Measurements from ENCODE around the gene PRR30.

Gene PRR30

DNA sequence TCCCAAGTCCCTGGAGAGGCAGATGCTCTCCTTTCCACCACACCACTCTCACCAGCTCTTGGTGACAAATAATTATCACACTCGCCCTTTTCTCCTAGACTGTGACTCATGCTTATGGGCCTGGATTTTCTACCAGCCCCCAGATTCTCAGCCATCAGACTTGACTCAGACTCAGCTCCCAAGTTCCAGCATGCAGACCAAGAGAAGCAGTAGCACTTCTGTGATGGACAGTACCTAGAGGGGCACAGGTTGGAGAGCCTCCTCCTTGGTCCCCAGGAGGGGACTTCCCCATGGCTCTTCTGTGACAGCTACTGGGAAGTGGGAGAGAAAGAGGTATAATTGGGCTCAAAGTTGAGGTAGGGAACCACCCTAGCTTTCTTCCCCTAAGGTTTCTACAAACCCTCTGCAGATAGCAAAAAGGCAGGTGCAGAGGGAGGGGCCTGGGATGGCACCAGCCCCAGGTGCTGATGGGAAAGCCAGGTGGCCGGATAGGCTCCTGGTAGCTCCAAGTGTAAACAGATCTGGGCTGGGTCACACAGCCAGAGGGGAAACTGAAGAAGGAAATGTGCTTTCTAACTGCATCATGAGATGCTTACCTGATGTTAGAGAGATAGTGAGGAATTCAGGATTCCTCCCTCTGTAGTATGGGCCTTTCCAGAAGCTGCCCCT, 13.7 kb upstream of the PRR30 start:
- DNase-seq, result no peak

DNA sequence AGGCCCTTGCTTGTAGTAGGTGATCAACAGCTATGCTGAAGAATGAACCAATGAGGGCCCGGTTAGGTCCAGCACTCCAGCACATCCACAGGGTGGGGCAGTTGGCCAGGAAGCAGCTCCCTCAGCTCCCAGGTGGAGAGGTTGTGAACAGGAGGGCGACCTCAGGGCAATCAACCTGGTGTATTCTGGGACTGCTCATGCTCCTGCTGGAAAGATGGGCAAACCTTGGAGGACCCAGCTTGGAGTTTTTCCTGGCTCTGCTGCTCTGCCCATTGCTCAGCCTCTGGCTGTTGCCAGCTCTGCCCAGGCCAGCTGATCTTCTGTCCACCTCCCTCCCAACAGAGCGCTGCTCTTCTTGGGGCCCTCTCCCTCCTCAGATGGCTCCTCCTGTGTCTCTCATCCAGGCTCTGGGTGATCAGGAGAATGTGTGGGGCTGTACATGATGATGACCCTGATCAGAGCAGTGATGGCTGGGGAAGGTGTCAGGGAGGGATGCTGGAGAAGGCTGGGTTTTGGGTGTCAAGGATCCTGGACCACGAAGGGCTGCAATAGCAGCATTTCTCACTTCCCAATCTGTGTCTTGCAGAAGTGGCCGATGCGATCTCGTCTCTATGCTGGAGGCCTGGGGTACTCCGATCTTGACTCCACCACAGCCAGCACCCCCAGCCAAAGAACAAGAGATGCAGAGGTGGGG, 13.0 kb upstream of the PRR30 start:
- DNase-seq, result no peak

DNA sequence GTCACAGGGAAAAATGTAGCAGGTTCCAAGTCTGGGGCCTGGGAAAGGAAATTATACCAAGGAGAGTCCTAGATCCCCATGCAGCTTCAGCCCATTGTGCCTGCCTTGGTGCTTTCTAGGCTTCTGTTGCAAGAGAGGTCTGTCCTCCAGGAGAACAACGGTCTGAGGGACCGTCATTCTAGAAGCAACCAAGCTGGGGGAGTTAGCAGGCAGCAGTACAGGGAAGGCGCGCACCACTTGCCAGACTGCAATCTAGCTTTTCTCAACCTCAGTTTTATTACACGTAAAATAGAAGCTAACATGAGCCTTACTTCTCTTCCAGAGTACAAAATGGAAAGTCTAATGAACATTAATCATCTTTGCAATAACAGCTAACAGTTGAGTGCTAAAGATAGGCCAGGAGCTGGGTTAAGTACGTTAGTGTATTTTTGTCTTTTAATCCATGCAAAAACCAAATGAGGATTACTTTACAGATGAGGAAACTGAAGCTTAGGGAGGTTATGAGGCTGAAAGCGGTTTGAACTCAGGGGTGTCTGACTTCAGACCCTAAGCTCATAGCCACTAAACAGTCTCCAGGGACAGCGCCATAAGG, 11.5 kb upstream of the PRR30 start:
- no peak for DNase-seq

DNA sequence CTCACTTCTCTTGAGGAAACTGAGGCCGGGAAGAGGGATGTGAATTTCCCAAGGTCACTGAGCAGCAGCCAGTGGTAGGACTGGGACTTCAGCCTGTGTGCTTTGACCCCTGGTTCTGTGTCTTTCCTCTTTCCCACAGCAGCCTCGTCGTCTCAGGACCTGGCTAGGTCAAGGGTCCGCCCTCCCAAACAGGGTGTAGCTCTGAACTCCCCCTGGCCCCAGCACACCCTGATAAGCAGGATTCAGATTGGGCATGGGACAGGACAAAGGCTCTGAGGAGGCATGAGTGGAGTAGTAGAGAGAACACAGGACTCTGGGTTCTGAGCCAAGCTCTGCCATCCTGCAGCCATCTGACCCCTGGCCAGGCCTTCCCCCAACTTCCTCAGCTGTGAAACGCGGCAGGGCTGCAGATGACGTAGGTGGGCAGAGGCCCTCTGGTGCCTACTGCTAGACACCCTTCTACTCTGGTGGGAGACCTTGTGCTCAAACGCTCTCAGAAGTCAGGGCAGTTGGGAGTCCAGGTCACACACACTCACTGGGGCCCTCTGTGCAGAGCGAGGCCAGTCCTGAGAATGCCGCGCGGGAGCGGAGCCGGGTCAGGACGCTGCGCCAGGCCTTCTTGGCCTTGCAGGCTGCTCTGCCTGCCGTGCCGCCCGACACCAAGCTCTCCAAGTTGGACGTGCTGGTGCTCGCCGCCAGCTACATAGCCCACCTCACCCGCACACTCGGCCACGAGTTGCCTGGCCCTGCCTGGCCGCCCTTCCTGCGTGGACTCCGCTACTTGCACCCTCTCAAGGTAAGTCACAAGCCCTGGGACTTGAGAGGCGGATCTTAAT, 10.6 kb upstream of the PRR30 start:
- DNase-seq, result no peak

DNA sequence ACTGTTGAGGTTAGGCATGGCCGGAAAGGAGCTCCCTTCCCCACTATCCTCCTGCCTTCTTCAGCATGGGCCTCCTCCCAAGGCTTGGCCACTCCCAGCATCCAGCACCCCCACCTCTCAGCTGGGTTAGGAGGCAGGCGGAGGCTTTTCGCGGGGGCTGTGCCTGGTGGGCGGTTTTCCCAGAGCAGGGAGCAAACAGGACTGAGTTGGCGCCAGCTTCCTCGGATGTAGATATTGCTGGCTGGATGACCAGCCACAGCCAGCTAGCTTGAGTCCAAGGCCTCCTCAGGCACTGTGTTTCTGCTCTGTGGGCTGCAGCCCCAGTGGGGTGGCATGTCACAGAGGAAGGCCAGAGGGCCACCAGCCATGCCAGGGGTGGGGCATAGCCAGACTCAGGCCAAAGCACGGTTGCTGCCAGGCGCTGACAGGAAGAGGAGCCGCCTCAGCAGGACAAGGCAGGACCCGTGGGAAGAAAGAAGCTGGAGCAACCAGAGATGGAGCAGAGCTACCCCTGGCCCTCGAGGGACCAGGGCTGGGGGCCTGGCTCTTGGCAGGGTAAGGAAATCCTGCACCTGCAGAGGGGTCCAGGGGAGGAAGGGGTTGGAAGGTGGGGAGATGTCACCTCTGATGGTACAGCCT, 9.7 kb upstream of the PRR30 start, which contains the start of gene TCF23:
TSS of gene TCF23 (plus strand) at position 204 of the 639 bp plus-strand sequence. CDS start at position 334, 130 bp downstream.
- no peak for DNase-seq

DNA sequence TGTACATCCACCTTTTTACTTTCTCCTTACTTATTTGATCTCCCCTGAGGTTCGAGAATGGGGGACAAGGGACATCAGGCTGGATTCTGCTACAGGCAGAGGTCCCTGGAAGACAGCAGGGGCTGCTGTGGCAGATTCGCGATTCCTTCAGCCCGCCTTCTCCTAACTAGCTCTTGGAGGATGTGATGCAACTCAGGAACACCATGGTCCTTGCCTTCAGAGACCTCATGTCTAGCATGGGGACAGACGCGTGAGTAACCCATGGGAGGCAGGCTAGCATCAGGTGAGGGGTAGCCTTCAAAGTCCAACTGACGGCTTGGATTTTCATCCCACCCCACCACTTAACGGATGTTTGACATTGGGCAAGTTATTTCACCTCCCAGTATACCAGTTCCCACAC, 8.7 kb upstream of the PRR30 start:
- DNase-seq, result no peak

DNA sequence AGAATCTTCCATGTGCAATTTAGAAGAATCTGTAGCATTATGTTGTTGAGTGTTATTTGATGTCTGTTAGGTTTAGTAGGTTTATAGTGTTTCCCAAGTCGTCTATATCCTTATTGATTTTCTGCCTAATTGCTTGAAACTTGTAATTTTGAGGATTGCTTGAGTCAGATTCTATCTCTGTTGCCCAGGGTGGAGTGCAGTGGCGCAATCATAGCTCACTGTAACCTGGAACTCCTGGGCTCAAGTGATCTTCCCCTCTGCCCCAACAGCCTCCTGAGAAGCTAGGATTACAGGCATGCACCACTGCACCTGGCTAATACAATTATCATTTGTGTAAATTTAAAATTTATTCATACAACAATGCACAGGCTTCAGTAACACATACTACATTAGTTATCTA, 6.5 kb upstream of the PRR30 start:
- no peak for DNase-seq

DNA sequence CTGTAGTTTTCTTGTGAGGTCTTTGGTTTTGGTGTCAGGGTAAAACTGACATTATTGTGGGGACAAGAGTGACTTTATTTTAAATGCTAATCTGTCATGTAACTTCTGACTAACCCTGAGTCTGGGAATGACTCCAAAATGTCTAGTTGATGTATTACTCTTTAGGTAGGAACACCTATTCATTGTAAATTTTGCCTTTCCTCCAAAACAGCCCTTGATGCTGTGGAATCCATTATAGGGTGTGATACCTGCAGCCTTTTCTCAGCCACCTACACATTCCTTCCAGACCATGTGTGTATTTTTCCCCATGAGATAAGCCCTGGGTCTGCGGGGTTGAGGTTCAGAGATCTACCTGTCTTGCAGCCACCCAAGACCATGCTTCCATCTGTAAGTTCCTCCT, 4.1 kb upstream of the PRR30 start:
- DNase-seq, result no peak

DNA sequence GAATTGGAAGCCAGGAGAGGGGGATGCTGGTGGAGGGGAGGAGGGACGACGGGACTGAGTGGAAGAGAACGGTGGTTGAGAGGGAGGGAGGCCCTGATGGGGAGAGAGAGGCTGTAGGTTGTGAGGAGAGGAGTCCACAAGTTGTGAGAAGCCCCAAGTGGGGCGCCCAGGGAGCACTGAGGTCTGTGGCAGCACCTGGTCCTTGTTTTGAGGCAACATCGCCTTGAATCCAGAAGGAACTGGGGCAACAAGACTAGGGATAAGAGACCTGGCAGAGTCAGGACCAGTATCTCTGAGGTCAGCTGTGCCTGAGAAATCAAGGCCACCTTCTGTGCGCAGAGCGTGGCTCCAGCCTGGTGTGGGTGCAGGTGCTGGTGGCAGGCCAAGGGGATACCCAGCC, 1.1 kb downstream of the PRR30 start:
- DNase-seq, result no peak

DNA sequence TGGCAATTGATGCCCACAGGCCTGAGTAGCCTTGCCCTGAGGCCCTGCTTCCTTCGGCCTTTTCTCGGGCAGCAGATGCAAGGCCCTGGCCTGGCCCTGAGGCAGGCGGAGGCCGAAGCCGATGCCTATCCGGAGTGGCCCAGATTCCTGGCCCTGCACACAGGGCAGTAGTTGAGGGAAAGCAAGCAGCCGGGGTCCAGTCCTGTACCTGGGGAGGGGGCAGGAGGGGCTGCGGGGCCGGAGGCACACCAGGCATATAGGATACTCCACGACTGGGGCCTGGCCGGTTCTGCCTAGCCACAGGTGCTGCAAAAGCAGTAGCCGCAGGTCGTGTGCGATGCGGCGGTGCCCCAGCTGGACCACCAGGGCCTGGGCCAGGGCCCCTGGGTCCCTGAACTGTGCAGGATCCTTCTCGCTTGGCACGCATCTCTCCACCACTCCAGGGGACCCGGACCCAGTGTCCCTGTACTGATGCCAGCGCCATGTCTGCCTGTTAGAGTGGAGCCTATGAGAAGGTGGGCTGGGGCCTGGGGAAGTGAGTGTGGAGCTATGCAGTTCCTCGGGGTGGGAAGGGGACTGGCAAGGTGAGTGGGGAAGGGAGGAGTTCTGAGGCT, 1.8 kb downstream of the PRR30 start:
- DNase-seq, result no peak

DNA sequence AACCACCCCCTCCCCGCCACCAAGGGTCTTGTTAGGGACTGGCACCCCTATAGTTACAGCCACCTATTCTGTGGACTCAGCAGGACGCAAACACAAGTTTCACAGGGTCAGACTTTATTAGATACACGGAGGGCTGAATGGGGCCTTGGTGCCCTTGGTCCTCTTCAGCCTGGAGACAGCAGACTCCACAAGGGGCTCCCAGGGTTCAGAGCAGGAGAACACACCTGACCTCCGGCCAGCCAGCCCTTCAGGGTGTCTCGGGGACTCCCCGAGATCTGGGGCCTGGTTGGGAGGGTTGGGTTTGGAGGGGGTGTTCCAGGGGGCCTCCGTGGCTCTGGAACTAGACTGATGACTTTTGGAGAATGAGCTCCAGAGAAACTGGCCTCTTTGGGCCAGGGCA, 2.5 kb downstream of the PRR30 start:
- no peak for DNase-seq

DNA sequence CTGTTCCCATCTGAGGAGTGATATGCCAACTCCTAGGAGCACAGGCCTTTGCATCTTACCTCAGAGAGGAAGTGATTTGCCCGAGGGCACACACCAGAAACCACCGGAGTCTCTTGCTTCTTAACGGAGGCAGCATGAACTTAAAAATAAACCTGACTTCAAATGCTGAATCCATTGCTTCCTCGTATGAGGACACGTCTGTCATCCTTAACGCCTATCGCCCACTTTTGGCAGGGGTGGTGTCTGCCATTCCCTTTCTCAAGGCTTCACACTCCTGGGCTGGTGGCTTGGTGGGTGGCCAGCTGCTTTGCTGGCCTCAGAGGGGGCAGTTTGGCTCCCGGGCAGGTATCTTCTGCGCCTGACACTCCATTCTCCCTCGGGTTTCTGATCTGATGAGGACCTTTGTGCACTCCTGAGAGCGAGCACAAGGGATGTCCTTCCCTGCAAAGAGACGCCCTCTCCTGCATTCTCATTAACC, 3.7 kb downstream of the PRR30 start:
- DNase-seq, result no peak

DNA sequence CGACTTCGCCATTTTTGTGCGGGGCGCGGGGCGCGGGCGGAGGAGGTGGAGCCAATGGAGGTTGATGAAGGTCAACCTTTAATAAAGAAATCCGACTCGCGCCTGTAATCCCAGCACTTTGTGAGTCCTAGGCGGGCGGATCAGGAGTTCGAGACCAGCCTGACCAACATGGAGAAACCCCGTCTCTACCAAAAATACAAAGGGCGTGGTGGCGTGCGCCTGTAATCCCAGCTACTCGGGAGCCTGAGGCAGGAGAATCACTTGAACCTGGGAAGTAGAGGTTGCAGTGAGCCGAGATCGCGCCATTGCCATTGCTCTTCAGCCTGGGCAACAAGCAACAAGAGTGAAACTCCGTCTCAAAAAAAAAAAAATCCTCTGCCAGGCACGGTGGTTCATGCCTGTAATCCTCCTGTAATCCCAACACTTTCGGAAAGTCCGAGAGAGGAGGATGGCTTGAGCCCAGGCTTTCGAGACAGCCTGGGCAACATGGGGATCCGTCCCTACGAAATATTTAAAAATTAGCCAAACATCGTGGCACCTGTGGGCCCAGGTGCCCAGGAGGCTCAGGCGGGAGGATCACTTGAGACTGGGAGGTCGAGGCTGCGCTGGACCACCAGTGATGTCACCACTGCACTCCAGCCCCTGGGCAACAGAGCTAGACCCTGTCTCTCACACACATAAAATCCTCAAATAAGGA, 4.3 kb downstream of the PRR30 start:
- DNase-seq, result no peak

DNA sequence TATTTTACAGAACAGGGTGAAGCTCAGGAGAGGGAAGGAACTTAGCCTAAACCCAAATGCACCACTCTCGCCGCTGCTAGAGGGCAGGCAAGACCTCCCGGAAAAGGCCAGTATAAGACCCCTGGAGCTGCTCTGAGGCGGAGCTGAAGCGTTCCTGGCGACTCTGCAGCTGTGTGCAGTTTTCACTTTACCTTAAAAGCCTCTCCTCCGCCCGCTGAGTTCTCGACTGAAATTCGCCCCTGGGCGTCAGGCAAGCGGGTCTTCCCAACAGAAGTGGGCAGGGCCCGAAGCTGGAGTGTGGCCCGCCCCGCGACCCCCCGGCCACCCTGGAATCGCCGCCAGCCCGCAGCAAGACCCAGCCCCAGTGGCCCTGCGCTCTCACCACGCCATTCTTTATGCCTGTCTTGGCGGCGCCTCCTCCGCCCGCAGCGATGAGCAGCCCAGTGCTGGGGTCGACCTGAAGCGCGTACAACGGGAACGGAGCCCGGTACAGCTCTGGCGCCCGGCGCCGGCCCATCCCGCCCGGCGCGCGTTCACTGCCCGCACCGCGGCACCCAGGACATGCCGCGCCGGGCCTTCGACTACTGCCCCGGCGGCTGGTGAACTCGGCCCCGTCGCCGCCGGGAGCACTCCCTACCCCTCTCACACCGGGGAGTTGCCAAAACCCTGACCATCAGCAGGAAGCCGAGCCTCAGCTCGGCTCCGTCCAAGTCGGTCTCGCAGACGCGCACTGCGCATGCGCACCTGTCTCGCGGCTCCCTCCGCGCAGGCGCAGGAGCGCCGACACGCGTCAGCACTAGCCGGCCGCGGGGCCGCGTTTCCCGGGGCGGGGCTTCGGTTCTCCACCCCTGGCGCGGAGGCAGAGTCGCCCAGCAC, 5.1 kb downstream of the PRR30 start, which contains the start of gene PREB:
TSS of gene PREB (minus strand) at position 732 of the 876 bp plus-strand sequence. CDS start at position 517, 215 bp downstream.
- peak; percentile 95 to 98 (median 98) for DNase-seq

DNA sequence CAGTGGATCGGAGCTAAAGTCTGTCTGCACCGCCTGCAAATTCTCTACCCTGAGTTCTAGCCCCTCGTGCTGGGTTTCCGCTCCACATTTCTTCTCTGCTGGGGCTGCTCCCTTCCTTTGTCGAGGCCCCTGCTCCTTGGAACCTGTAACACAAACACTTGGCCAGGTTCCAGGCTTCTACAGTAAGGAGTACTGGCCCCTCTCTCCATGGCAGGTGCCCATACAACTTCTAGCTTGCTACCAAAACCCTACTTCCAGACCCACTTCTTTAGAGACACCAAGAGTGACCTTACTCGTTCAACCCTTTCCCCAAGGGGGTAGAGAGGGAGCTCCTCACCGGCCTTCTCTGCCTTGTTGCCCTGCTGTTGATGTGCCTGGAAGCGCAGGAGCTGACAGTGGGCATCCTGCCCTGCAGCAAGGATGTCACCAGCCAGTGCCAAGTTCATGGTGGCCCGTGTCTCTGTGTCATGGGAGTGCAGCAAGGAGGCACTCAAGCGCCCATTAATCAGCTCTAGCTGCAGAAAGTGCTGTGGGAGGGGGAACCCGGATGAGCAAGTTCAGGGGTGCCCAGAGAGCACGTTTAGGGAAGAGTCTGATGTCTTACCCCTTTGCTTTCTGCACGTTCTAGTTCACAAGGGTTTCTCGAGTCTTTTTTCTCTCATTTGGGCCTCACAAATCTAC, 5.9 kb downstream of the PRR30 start:
- no peak for DNase-seq

DNA sequence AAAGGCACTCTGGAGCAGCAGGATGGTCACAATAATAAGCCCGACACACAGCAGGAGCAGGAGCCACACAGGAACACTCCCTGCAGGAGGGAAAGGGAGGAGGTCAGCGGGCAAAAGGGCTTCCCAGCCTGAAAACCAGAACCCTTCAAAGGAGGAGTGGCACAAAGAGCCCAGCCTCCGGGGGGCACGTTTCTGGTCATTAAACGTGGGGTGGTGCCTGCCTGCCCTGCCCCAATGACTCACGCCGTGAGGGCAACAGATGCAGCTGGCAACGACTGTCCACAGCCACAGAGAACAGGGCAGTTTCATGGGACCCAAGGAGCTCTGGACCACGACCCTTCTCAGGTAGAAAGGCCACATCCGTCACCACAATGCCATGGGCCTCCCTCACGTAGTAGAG, 7.8 kb downstream of the PRR30 start:
- no peak for DNase-seq

DNA sequence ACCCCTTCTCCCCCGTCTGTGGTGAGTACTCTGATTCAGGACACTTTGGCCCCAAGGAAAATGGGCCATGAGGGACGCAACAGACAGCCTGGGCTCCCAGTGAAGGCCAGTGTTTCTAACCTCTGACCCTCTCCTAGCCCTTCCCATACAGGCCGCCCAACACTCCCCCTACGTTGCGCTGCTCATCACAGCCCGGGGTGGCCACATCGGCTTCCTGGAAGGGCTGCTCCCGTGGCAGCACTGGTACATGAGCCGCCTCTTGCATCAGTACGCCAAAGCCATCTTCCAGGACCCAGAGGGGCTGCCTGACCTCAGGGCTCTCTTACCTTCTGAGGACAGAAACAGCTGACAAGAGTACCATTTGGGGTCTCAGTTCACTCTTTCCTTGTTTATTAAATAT, 8.8 kb downstream of the PRR30 start:
- no peak for DNase-seq

DNA sequence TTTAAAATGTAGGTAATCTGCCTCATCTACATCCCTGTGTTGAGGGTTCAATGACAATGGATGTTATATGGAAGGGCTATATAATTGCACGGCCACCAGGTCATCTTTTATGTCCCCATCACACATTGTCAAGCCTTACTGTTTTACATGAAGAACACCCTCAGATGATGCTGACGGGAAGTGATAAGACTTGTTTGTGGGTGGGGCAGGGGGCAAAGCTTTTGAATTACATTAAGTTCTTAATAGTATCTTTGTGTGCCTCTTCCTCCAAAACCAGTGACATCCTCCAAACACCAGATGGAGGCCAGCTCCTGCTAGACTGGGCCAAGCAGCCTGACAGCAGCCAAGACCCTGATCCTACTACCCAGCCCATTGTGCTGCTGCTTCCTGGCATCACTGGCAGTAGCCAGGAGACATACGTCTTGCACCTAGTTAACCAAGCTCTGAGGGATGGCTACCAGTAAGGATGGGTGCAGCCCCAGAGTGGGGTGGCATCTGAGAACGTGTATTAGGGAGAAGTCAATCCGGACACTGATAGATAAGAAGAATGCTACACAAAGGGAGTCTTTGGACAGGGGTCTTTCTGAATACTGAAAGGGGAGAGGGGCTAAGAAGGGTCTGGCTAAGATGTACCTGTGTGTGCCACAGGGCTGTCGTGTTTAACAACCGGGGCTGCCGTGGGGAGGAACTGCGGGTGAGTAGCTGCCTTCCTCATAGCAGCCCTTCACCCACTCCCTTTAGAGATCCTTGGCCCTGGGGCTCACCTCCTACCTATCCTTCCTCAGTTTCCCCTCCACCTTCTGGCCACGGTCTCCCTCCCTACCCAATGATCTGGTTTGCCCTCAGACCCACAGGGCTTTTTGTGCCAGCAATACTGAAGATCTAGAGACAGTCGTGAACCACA, 10.3 kb downstream of the PRR30 start:
- DNase-seq, result no peak

All from activated CD4-positive, CD25-positive, alpha-beta regulatory T cell (primary cell).